ENCODE measurements around the gene HOXB9. TPM values are rescaled to one million over a fixed set of nuclear protein-coding genes. Genes with fewer than 3 reads are reported as not detected.

Gene HOXB9
- total and polyA plus RNA-seq, 2 of the 13 experiments (the other 11 are each of a cell fraction or from before 2014, with no cell fraction given) = not detected

GRCh38 chr17:48636177-48637018 lies 10.2 kb upstream of the HOXB9 start (continued):
- TF ChIP-seq ARID4A (CRISPR knock-in tag; IDR thresholded peaks at IDR 0.05; ENCODE audit: borderline replicate concordance) (peak; percentile 30; the same call in 1 of the 2 replicates), PRDM4 (CRISPR knock-in tag; IDR thresholded peaks at IDR 0.05; ENCODE audit: borderline replicate concordance) (no peak), PRDM15 (CRISPR knock-in tag; IDR thresholded peaks at IDR 0.05) (no peak), ZGPAT (CRISPR knock-in tag; IDR thresholded peaks at IDR 0.05) (peak; percentile 53; the same call in 1 of the 2 replicates), CREM (IDR thresholded peaks at IDR 0.05) (no peak), CREM (CRISPR knock-in tag; IDR thresholded peaks at IDR 0.05) (no peak), PHF8 (CRISPR knock-in tag; IDR thresholded peaks at IDR 0.05) (peak; percentile 41; the same call in 1 of the 2 replicates), CREB3 (CRISPR knock-in tag; IDR thresholded peaks at IDR 0.05) (0 out of 2 replicates have a peak, but pooled peaks have one; percentile 47), NFYB (CRISPR knock-in tag; IDR thresholded peaks at IDR 0.05) (peak; percentile 11; the same call in 1 of the 2 replicates), NFKB2 (CRISPR knock-in tag; IDR thresholded peaks at IDR 0.05; ENCODE audit: borderline replicate concordance) (peak; percentile 86; the same call in 1 of the 2 replicates), SOX13 (IDR thresholded peaks at IDR 0.05) (no peak), SOX13 (CRISPR knock-in tag; conservative IDR thresholded peaks at IDR 0.05 in 1 of 2, IDR thresholded peaks at IDR 0.05 in 1 of 2) (0 out of 4 replicates have a peak, but pooled peaks of 1 of the 2 experiments have one; percentile 22), HOXA3 (CRISPR knock-in tag; IDR thresholded peaks at IDR 0.05) (peak; percentile 63; the same call in 1 of the 2 replicates), IKZF4 (CRISPR knock-in tag; IDR thresholded peaks at IDR 0.05; ENCODE audit: borderline replicate concordance, low read depth, not compliant biosample characterization) (no peak)

Measured in HepG2 (cell line).